Measurements from ENCODE around the gene TEAD1. TPM values are rescaled to one million over a fixed set of nuclear protein-coding genes. Genes with fewer than 3 reads are reported as not detected.

TEAD1 gene
- total RNA-seq, 1 experiment from 2014 or later, result not detected

GRCh38 chr11:12792590-12792989 lies 118.4 kb downstream of the TEAD1 start:
- no peaks in the 10 kb centered on the region for H4K20me1 ChIP-seq (ENCODE audit: insufficient read depth, low read depth, low read length)
- no peaks in the 10 kb centered on the region for H3K79me2 ChIP-seq (ENCODE audit: low read length)

GRCh38 chr11:12793065-12793464 lies 118.8 kb downstream of the TEAD1 start:
- H3K79me2 ChIP-seq (ENCODE audit: low read length), result no peaks in the 10 kb centered on the region
- no peak overlapping the region for H3K4me2 ChIP-seq (ENCODE audit: low read depth, low read length, poor library complexity, severe bottlenecking)
- no peak overlapping the region for H3K4me3 ChIP-seq (ENCODE audit: low read length)
- DNase-seq, result no peak
- no peaks in the 10 kb centered on the region for H3K36me3 ChIP-seq (ENCODE audit: insufficient read depth, low read length)
- no peak overlapping the region for H3K9ac ChIP-seq (ENCODE audit: low read length)
- H3K9me2 ChIP-seq (replicated peaks; ENCODE audit: insufficient read depth, low read length), result no peaks in the 10 kb centered on the region
- no peak overlapping the region for H2AFZ ChIP-seq (ENCODE audit: low read length)
- H3K9me3 ChIP-seq (ENCODE audit: low read length), result no peaks in the 10 kb centered on the region
- no peak overlapping the region for H3K27ac ChIP-seq (ENCODE audit: low read length)
- H3K27me3 ChIP-seq (ENCODE audit: low read length), result no peaks in the 10 kb centered on the region
- H4K20me1 ChIP-seq (ENCODE audit: insufficient read depth, low read depth, low read length), result no peaks in the 10 kb centered on the region
- no peaks in the 10 kb centered on the region for H3K4me1 ChIP-seq (ENCODE audit: low read length)

More at GRCh38 chr11:12792590-12792989, 118.4 kb downstream of the TEAD1 start:
- Histone ChIP-seq H3K36me3 (ENCODE audit: insufficient read depth, low read length) (no peaks in the 10 kb centered on the region), H3K4me2 (ENCODE audit: low read depth, low read length, poor library complexity, severe bottlenecking) (no peak overlapping the region), H3K27me3 (ENCODE audit: low read length) (no peaks in the 10 kb centered on the region), H3K9me2 (replicated peaks; ENCODE audit: insufficient read depth, low read length) (no peaks in the 10 kb centered on the region), H2AFZ (ENCODE audit: low read length) (no peak overlapping the region), H3K9ac (ENCODE audit: low read length) (no peak overlapping the region), H3K9me3 (ENCODE audit: low read length) (no peaks in the 10 kb centered on the region), H3K4me3 (ENCODE audit: low read length) (no peak overlapping the region), H3K27ac (ENCODE audit: low read length) (no peak overlapping the region), H3K4me1 (ENCODE audit: low read length) (no peaks in the 10 kb centered on the region)
- DNase-seq, result no peak

- H3K4me1 ChIP-seq (ENCODE audit: low read length), result no peaks in the 10 kb centered on the region
- no peaks in the 10 kb centered on the region for H4K20me1 ChIP-seq (ENCODE audit: insufficient read depth, low read depth, low read length)
- no peaks in the 10 kb centered on the region for H3K9me3 ChIP-seq (ENCODE audit: low read length)
- no peak overlapping the region for H2AFZ ChIP-seq (ENCODE audit: low read length)
- H3K36me3 ChIP-seq (ENCODE audit: insufficient read depth, low read length), result no peaks in the 10 kb centered on the region
- no peak overlapping the region for H3K27ac ChIP-seq (ENCODE audit: low read length)
- no peak overlapping the region for H3K4me3 ChIP-seq (ENCODE audit: low read length)
- no peaks in the 10 kb centered on the region for H3K79me2 ChIP-seq (ENCODE audit: low read length)
- no peak overlapping the region for H3K9ac ChIP-seq (ENCODE audit: low read length)
- no peaks in the 10 kb centered on the region for H3K27me3 ChIP-seq (ENCODE audit: low read length)
- H3K9me2 ChIP-seq (replicated peaks; ENCODE audit: insufficient read depth, low read length), result no peaks in the 10 kb centered on the region
- no peak for DNase-seq
- H3K4me2 ChIP-seq (ENCODE audit: low read depth, low read length, poor library complexity, severe bottlenecking), result no peak overlapping the region
These were observed 119.3 kb downstream of the TEAD1 start for GRCh38 chr11:12793506-12793905.

- no peaks in the 10 kb centered on the region for H3K4me1 ChIP-seq (ENCODE audit: low read length)
- no peak for DNase-seq
- H3K79me2 ChIP-seq (ENCODE audit: low read length), result no peaks in the 10 kb centered on the region
- H4K20me1 ChIP-seq (ENCODE audit: insufficient read depth, low read depth, low read length), result no peaks in the 10 kb centered on the region
- no peaks in the 10 kb centered on the region for H3K27me3 ChIP-seq (ENCODE audit: low read length)
- H3K4me2 ChIP-seq (ENCODE audit: low read depth, low read length, poor library complexity, severe bottlenecking), result no peak overlapping the region
- no peak overlapping the region for H3K27ac ChIP-seq (ENCODE audit: low read length)
- H3K36me3 ChIP-seq (ENCODE audit: insufficient read depth, low read length), result no peaks in the 10 kb centered on the region
- H3K9me2 ChIP-seq (replicated peaks; ENCODE audit: insufficient read depth, low read length), result no peaks in the 10 kb centered on the region
- H3K9ac ChIP-seq (ENCODE audit: low read length), result no peak overlapping the region
- H3K4me3 ChIP-seq (ENCODE audit: low read length), result no peak overlapping the region
- H2AFZ ChIP-seq (ENCODE audit: low read length), result no peak overlapping the region
- H3K9me3 ChIP-seq (ENCODE audit: low read length), result no peaks in the 10 kb centered on the region
These were observed 120.5 kb downstream of the TEAD1 start for GRCh38 chr11:12794576-12795230.

- Histone ChIP-seq H3K9me3 (ENCODE audit: low read length) (no peaks in the 10 kb centered on the region), H3K36me3 (ENCODE audit: insufficient read depth, low read length) (no peaks in the 10 kb centered on the region), H3K27ac (ENCODE audit: low read length) (no peak overlapping the region), H3K79me2 (ENCODE audit: low read length) (no peaks in the 10 kb centered on the region), H3K9ac (ENCODE audit: low read length) (no peak overlapping the region), H4K20me1 (ENCODE audit: insufficient read depth, low read depth, low read length) (no peaks in the 10 kb centered on the region), H3K9me2 (replicated peaks; ENCODE audit: insufficient read depth, low read length) (no peaks in the 10 kb centered on the region), H3K4me2 (ENCODE audit: low read depth, low read length, poor library complexity, severe bottlenecking) (no peak overlapping the region), H3K4me3 (ENCODE audit: low read length) (no peak overlapping the region), H3K4me1 (ENCODE audit: low read length) (no peaks in the 10 kb centered on the region), H3K27me3 (ENCODE audit: low read length) (no peaks in the 10 kb centered on the region), H2AFZ (ENCODE audit: low read length) (no peak overlapping the region)
- no peak for DNase-seq
These were observed 123.8 kb downstream of the TEAD1 start for GRCh38 chr11:12797996-12798395.

GRCh38 chr11:12798609-12799011 lies 124.4 kb downstream of the TEAD1 start:
- Histone ChIP-seq H4K20me1 (ENCODE audit: insufficient read depth, low read depth, low read length) (no peaks in the 10 kb centered on the region), H2AFZ (ENCODE audit: low read length) (no peak overlapping the region), H3K27ac (ENCODE audit: low read length) (no peak overlapping the region), H3K27me3 (ENCODE audit: low read length) (no peaks in the 10 kb centered on the region), H3K4me2 (ENCODE audit: low read depth, low read length, poor library complexity, severe bottlenecking) (no peak overlapping the region), H3K4me3 (ENCODE audit: low read length) (no peak overlapping the region), H3K36me3 (ENCODE audit: insufficient read depth, low read length) (no peaks in the 10 kb centered on the region), H3K9ac (ENCODE audit: low read length) (no peak overlapping the region), H3K79me2 (ENCODE audit: low read length) (no peaks in the 10 kb centered on the region), H3K9me2 (replicated peaks; ENCODE audit: insufficient read depth, low read length) (no peaks in the 10 kb centered on the region), H3K9me3 (ENCODE audit: low read length) (no peaks in the 10 kb centered on the region), H3K4me1 (ENCODE audit: low read length) (no peaks in the 10 kb centered on the region)
- no peak for DNase-seq

- no peak for DNase-seq
- no peaks in the 10 kb centered on the region for H4K20me1 ChIP-seq (ENCODE audit: insufficient read depth, low read depth, low read length)
- H2AFZ ChIP-seq (ENCODE audit: low read length), result no peak overlapping the region
- no peak overlapping the region for H3K27ac ChIP-seq (ENCODE audit: low read length)
- H3K4me3 ChIP-seq (ENCODE audit: low read length), result no peak overlapping the region
- no peak overlapping the region for H3K9ac ChIP-seq (ENCODE audit: low read length)
- no peak overlapping the region for H3K4me2 ChIP-seq (ENCODE audit: low read depth, low read length, poor library complexity, severe bottlenecking)
- no peaks in the 10 kb centered on the region for H3K36me3 ChIP-seq (ENCODE audit: insufficient read depth, low read length)
- H3K27me3 ChIP-seq (ENCODE audit: low read length), result no peaks in the 10 kb centered on the region
- H3K9me3 ChIP-seq (ENCODE audit: low read length), result no peaks in the 10 kb centered on the region
- H3K9me2 ChIP-seq (replicated peaks; ENCODE audit: insufficient read depth, low read length), result no peaks in the 10 kb centered on the region
- no peaks in the 10 kb centered on the region for H3K79me2 ChIP-seq (ENCODE audit: low read length)
- no peaks in the 10 kb centered on the region for H3K4me1 ChIP-seq (ENCODE audit: low read length)
These were observed 125.2 kb downstream of the TEAD1 start for GRCh38 chr11:12799334-12799835.

GRCh38 chr11:12800032-12800671 lies 125.9 kb downstream of the TEAD1 start:
- no peak overlapping the region for H3K4me2 ChIP-seq (ENCODE audit: low read depth, low read length, poor library complexity, severe bottlenecking)
- no peak overlapping the region for H3K4me3 ChIP-seq (ENCODE audit: low read length)
- H3K79me2 ChIP-seq (ENCODE audit: low read length), result no peaks in the 10 kb centered on the region
- H3K27ac ChIP-seq (ENCODE audit: low read length), result no peak overlapping the region
- H3K9ac ChIP-seq (ENCODE audit: low read length), result no peak overlapping the region
- H3K36me3 ChIP-seq (ENCODE audit: insufficient read depth, low read length), result no peaks in the 10 kb centered on the region
- H3K9me2 ChIP-seq (replicated peaks; ENCODE audit: insufficient read depth, low read length), result no peaks in the 10 kb centered on the region
- H2AFZ ChIP-seq (ENCODE audit: low read length), result no peak overlapping the region
- H4K20me1 ChIP-seq (ENCODE audit: insufficient read depth, low read depth, low read length), result no peaks in the 10 kb centered on the region
- H3K27me3 ChIP-seq (ENCODE audit: low read length), result no peaks in the 10 kb centered on the region
- no peaks in the 10 kb centered on the region for H3K9me3 ChIP-seq (ENCODE audit: low read length)
- H3K4me1 ChIP-seq (ENCODE audit: low read length), result no peaks in the 10 kb centered on the region
- no peak for DNase-seq

Data from Karpas-422 (cell line).